Measurements from ENCODE around the gene KLHDC7A.
A peak's percentile ranks its signal among the peaks of the same experiment; 100 is the strongest.
"Not testable (repeated sequence)": the region's sequence is repeated elsewhere in the genome, so short reads cannot be mapped to it uniquely, and the experiment has no call there.

Gene KLHDC7A

DNA sequence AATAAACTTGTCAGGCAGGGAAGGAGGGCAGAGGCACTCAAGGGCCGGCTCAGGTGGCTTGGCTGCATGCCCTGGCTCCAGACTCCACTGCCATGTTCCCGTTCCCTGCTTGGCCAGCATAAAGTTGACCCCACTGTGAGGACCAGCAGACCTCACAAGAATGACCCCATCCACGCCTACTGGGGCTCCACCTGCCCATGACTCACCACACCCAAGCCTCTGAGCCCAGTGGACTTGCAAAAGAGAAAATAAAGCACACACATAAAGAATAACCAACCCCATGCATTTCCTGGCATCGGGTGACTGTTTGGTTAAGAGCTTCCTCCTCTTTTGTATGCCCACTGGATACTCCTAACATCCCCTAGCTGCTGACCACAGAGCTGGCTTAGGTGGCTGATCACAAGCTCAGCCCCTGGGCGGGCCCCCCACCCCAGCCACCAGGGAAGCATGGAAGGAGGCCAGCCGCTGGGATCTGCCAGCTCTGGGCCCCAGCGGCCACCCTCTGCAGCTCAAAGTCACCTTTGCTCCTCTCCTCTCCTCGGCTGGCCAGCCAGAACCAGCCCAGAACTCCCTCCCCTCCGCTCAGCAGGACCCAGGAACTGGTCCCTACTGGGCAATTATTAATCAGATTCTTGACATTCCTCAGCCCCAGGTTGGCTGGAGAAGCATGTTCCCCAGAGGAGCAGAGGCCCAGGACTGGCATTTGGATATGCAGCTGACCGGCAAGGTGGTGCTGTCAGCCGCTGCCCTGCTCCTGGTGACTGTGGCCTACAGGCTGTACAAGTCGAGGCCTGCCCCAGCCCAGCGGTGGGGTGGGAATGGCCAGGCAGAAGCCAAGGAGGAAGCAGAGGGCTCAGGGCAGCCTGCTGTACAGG, at the start of gene KLHDC7A:
TSS of gene KLHDC7A (plus strand) at position 616 of the 875 bp plus-strand sequence. CDS start at position 668, 52 bp downstream.
- intact Hi-C loops (cut with DNase I), result no loop called here
- peak in 1 of 10 donors; percentile 74 for DNase-seq

DNA sequence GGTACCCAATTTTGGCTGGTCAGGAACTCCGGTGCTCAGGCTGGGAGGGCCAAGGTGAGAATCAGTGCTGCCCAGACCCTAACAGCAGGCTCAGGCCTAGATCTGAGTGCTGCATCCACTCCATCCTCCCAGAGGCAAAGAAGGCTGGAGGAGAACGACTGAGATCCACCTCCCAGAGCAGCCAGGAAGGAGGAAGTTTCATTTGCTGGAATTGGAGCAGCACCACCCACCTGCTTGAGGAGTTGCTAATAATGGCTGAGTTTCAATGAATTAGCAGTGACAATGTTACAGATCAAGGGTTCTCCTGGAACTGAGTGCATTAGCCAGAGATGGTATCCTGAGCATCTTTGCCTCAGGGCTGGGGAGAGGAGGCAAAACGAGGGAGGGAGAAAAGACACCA, 46.7 kb upstream of the KLHDC7A start:
- DNase-seq, result no peak
- intact Hi-C loops (cut with DNase I), result no loop called here

DNA sequence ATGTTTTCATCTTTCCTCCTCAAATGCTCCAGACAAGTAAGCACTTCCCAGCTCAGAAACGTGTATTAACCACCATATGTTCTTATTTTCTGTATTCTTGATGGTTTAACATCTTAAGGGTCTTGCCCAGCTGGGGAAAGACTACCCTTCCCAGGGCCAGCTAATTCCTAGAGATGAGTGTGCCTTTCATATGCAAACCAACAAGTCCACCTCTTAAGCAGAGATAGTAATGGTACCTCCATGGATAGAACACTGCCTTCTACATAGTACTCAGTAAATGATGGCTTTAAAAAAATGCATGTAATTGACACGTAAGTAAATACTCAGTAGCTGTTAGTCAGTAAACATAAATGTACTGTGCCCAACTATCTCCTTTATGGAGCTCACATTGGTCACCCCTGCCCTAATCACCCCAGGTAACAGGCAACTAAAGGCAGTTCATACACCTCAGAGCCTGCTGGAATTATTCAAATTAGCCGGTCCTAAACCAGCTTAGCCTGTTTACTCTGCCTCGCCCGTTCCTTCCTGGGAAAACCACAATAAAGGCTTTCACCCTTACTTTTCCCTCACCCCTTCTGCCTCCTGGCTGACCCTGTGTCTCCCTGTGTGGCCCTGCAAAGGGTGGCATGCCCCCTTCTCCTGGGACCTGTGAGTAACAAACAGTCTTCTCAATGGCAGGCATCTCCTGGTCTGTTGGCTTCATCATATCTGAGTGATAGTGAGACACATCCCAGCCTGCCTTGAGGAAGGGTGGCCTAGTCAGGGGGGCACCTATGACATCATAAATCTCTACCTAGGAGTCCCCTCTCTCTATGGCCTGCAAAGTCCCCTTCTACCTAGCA, 40.1 kb upstream of the KLHDC7A start:
- intact Hi-C loops (cut with DNase I), result no loop called here
- DNase-seq, result no peak

DNA sequence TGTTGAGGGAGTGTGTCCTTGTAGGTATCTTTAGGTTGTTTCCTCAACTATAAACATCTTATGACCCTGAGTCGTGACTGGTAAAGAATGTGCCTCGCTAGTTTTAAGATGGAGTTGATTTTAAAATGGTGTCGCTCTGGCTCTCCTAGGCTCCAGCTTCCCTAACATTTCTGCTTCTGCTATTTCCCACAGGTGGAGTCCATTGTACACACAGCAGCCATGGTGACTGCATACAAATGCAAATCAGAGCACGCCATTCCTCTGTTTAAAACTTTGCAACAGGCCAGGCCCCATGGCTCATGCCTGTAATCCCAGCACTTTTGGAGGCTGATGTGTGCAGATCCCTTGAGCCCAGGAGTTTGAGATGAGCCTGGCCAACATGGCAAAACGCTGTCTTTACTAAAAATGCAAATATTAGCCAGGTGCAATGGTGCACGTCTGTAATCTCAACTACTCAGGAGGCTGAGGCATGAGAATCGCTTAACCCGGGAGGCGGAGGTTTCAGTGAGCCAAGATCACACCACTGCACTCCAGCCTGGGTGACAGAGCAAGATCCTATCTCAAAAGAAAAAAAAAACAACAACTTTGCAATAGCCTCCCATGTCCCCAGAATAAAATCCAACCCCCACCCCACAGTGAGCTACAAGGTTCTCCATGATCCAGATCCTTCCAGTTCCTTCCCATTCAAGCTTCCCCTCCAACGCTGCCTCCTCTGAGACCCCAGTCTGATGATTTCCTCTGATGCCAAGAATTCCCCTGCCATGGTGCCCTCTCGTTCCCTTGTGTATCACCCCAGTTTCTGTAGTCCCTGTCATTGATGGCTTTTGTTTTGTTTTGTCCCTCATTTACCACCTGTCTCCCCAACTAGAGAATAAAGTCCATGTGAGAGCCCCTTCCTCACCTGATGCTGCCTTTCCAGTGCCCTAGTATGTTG, 36.9 kb upstream of the KLHDC7A start:
- intact Hi-C loops (cut with DNase I), result no loop called here
- peak in 1 of 10 donors; percentile 34 for DNase-seq

DNA sequence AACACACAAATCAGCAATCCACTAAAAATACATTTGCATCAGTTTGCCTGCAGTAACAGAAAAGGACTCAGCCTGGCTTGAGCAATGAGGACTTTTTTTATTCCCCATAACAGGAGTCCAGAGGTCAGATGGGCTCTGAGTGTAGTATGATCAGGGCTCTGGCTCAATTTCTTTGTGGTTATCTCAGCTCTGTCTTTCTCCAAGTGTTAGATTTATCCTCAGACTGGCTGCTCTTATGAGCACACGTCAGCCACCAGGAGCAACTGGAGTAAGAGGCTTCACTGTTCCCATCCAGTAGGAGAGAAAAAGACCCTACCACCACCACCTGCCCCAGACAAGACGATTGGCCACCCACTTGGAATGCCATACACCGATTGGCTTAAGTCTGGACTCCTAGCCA, 36.2 kb upstream of the KLHDC7A start:
- no peak for DNase-seq
- intact Hi-C loops (cut with DNase I), result no loop called here

DNA sequence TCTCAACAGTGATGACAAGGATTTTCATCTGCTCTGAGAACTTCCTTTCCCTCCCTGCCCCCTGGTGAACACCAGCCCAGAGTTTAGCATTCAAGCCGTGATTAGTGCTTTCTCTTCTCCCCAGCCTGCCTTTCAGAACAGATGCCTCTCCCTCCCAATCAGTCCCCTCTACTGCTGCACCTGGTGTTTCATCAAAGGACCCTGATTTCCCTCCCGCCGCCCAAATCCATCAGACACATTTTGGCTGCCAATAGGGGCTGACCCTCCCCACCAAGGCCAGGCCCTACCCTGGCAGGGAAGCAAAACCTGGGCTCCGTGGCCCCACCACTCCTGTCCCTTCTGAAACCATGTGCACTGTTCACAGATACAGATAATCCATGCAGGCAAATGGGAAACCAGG, 34.0 kb upstream of the KLHDC7A start:
- intact Hi-C loops (cut with DNase I), result no loop called here
- DNase-seq, result peak in 1 of 10 donors; percentile 70

DNA sequence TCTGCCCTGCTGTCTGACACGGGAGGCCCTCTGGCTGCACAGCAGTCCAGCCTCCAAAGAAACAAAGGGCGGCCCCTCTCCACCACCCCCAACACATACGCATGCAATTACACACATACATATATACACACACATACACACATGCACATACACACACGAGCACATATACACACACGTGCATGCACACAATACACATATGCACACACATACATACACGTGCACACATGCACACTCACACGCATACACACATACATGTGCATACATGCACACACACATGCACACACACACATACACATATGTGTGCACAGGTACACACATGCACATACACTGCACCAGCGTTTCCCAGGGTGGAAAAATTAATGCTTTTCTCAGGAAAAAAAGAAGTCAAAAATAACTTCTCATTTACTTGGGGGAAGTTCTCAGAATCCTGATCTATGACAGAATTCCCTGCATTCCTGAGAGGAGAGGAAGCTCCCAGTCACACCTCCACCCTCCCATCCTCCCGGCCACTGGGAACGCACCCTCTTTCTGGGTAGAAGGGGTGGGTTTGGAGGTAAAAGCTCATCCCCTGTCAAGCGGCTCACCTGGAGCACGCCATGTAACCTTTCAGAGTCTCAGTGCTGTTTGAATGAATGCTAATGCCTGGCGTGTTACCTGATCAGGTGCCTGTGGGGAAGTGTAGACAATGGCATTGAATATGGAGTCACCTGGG, 33.1 kb upstream of the KLHDC7A start:
- intact Hi-C loops (cut with DNase I), result no loop called here

DNA sequence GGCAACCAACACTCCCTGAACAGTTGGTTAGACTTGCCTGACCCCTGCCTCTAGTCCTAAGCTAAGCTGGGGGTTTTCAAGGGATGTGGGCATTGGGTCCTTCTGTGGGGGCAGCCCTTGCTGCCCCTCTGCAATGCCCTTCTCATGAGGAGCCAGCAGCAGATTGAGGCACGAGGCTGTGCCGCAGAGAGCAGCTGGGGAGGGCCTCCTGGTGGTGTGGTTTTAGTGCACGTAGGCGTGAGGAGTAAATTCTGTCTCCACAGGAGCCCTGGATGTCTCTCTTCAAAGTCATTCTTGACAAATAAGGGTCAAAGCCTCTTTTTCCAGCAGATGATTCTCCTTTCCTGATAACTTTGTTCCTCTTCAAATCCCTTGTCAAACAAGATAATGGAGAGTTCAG, 31.8 kb upstream of the KLHDC7A start:
- DNase-seq, result no peak
- intact Hi-C loops (cut with DNase I), result no loop called here

More for the DNA sequence above, 33.1 kb upstream of the KLHDC7A start:
- DNase-seq, result no peak

DNA sequence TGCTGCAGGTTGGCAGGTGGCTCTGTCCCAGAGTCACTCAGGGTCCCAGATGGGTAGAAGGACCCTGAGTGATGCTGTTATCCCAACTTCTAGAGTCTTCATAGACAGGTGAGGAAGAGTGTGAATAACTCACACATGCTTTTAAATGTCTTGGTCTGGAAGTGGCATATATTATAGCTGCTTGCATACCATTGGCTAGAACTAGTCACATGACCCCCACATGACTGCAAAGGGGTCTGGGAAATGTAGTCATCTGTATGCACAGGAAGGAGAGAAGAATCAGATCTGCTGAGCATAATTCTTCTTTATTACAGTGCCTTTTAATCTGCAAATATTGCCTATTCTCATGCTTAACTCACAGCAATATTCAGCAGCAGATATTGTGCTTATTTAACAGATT, 28.2 kb upstream of the KLHDC7A start:
- DNase-seq, result no peak
- intact Hi-C loops (cut with DNase I), result no loop called here

DNA sequence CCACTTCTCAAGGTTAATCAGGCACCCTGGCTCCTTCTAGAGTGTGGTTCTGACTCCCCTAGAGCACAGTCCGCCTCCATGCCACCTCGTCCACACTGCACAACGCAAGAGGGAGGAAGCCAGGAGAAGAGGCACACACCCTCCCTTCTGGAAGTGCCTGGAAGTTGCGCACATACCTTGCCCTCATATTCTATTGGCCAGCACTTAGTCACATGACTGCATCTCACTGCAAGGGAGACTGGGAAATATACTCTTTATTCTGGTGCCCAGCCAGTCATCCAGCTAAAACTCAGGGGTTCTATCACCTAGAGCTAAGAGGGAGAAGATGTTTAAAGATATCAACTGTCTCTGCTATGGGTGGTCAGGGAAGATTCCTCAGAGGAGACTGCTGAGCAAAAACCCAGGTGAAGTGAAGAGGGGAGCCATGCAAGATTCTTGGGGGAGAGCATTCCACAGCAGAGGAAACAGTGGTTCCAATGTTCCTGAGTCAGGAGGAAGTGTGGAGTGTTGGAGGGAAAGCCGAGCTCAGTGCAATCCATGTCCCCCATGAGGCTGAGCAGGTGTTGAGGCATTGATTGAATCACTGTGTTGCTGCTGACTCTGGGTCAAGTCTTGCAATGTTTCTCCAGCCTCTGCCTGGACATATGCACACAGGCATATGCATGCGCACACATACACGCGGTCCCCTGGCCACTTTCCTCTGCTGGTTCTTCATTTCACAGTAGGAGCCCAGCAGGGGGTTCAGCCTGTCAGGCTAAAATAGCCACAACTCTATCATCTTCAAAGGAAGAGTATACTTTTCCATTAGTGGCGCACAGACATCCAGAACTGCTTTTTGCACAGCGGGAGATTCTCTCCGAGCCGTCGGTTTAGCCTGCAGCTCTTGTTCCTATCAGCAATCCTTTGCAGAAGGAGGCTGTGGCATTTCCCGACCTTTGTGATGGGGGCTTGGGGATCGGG, 22.3 kb upstream of the KLHDC7A start:
- intact Hi-C loops (cut with DNase I), result no loop called here
- peak in 2 of 10 donors; percentile 17 to 30 for DNase-seq

DNA sequence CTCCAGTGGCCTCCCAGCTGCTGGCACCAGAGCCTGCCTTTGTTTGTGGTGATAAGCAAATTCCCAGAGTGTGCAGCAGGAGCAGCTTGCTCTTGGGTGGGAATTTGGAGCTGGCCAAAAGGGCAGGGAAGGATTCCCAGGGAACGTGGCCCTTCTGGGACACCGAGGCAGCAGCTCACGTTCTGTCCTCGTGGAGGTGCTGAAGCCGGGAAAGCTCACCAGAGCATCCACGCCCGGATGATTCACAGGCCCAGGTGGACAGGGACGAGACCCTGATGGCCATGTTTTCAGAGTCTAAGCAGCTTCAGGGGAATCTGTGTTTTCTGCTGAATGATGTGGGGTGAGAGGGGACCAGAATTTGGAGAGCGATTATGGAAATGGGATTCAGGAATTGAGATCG, 19.1 kb upstream of the KLHDC7A start:
- peak in 2 of 10 donors; percentile 62 to 78 for DNase-seq
- intact Hi-C loops (cut with DNase I), result no loop called here

DNA sequence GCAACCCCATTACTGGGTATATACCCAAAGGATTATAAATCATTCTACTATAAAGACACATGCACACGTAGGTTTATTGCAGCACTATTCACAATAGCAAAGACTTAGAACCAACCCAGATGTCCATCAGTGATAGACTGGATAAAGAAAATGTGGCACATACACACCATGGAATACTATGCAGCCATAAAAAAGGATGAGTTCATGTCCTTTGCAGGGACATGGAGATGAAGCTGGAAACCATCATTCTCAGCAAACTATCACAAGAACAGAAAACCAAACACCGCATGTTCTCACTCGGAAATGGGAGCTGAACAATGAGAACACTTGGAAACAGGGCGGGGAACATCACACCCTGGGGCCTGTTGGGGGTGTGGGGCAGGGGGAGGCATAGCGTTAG, 18.2 kb upstream of the KLHDC7A start:
- intact Hi-C loops (cut with DNase I), result not testable (repeated sequence)
- peak in 2 of 10 donors; percentile 3 to 7 for DNase-seq

DNA sequence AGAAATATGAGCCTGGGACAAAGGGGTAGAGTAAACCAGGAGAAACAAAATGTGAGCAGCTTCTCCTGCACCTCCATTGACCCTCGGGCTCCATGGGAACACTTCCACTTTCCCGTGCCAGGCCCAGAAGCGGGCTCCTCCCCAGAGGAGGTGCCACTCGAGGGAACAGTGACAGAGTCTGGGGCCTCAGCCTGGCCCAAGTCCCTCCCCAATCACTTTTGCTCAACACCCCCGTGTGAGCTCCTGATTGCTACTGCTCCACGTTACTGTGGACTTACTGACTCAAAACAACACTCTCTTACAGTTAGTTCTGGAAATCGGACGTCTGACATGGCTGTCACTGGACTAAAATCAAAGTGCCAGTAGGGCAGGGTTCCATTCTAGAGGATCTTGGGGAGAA, 17.7 kb upstream of the KLHDC7A start:
- intact Hi-C loops (cut with DNase I), result no loop called here
- peak in 2 of 10 donors; percentile 18 to 25 for DNase-seq

DNA sequence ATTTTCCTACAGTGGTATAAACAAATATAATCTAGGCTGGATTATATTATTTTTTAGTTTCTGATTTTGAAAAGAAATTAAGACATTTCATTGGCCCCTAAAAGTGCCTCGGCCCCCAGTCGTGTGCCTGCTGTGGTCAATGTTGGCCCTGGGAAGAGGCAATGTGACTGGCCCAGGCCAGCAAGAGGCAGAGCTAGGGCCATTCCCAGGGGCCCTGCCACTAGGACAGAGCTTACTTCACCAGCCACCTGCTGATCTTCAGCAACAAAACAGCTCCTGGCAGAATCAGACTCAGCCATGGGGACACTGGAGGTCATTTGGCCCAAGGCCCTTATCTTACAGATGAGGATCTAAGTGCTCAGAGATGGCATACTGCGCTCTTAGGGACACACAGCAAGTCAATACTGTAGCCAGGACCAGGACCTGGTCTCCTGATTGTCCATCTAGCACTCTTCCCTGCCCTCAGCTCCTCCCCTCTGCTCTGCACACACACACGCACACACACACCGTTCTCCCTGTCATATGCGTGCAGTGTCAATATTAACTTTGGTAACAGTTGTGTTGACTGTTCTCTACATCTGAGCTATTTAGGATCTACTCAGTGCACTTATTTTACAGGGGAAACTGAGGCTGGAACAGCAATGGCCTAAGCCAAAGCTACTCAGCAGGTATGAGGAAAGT, 16.6 kb upstream of the KLHDC7A start:
- intact Hi-C loops (cut with DNase I), result no loop called here
- peak in 2 of 10 donors; percentile 28 to 53 for DNase-seq

DNA sequence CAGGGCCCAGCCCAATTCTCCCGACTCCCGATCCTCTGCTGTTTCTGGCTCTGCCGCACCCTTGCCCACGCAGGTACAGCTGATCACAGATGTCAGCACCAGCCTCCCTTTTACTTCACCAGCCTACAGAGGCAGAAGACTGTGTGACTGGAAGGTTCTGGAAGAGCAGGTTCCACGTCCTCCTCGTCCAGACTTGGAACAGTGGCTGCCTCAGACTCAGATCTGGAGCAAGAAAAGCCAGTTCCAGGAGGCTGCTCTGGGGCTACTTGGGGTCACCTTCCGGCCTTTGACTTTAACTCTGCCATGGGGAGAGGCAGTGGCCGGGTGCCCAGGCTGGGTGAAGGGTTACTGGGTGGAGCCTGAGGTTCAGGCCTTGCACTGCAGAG, 16.1 kb upstream of the KLHDC7A start:
- peak in 2 of 10 donors; percentile 36 to 38 for DNase-seq
- intact Hi-C loops (cut with DNase I), result no loop called here

DNA sequence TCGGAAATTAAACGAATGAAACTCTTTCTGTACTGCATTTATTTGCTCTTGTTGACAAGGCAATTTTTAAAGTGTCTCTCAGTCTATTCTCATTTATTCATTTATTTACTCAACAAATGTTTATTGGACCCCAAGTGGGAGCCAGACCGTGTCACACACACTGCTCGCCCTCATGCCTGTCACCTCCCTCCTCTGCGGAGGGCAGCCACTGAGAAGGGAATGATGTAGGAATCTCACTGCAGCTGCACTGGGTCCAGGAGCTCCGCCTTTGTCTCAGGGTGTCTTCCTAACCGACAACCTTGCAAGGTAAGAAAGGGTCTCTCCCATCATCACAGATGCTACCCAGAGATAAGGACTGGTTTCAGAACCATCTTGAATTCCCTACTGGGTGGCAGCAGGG, 14.1 kb upstream of the KLHDC7A start:
- intact Hi-C loops (cut with DNase I), result no loop called here
- peak in 2 of 10 donors; percentile 57 to 64 for DNase-seq

DNA sequence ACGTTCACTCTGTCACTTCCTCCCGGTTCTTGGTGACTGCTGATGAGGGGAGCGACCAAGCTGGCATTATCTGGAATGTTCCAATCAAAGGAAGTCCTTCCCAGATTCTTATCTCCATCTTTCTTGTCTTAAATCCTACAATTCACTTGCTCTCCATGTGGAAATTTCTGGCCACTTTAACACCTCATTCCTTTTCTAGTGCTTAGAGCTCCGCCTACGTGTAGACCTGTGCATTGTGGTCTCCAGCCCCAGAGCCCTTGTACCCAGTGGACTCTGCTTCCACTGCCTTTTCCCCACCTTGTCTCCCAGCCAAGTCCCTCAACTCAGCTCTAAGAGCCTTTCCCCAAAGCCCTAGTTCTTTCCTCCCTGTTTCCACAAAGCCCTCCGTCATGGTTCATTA, 12.2 kb upstream of the KLHDC7A start:
- intact Hi-C loops (cut with DNase I), result no loop called here

DNA sequence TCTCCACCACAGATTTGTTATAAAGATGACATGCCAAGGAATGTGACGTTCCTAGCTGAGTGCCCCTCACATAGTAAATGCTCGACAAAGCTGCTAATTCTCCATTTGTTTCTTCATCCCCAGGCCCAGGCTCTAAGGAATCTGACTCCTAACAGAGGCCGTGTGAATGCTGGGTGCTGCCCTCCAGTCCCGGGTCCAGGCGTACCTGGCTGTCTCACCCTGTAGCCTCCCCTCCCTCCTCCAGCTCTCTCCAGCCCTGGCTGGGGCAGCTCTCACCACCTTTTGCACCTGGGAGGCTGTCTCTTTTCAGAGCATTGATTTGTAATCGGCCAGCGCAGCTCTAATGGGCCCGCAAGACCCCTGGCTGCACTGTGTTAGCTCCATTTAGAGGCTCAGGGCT, 11.2 kb upstream of the KLHDC7A start:
- intact Hi-C loops (cut with DNase I), result no loop called here
- DNase-seq, result peak in 2 of 10 donors; percentile 44 to 53

More for the DNA sequence above, 12.2 kb upstream of the KLHDC7A start:
- DNase-seq, result peak in 1 of 10 donors; percentile 0
